IMR-90 (cell line): ENCODE measurements around the gene NCKAP5. TPM values are rescaled to one million over a fixed set of nuclear protein-coding genes. Genes with fewer than 3 reads are reported as not detected.

Source experiments
- ATAC-seq: fragments of 200-7000 bp; cut with Tn5 transposase; 2 replicates; pipeline ENCODE4 v1.9.1; 2020; ENCODE audit warnings: low read depth, mild to moderate bottlenecking, moderate library complexity
- BruUV-seq: library from RNA; stranded (reverse); fragments of 400-500 nt; replicated peaks from 2 replicates; lab custom pipeline; 2021; lab: Mats Ljungman, UMichigan
- CTCF ChIA-PET: fragments of 300-600 bp; formaldehyde crosslinking; extraction: SDS; loops from one replicate; lab custom pipeline; 2021; ENCODE audit warnings: antibody characterized with exemption; lab: Yijun Ruan, JAX
- POLR2A ChIA-PET: fragments of 300-600 bp; sonication (Branson Sonifier 250); formaldehyde crosslinking; loops from one replicate; lab custom pipeline; 2022; ENCODE audit warnings: antibody characterized with exemption; ENCODE audit not compliant: unreplicated experiment; lab: Charles Lee
- DNase-seq: peaks from one replicate; pipeline ENCODE4 v3.0.0; 2013
- H2AFZ ChIP-seq: replicated peaks from 2 replicates; pipeline ENCODE3; 2013; ENCODE audit warnings: low read length, mild to moderate bottlenecking; ENCODE audit not compliant: poor library complexity
- H2AK5ac ChIP-seq: 2 replicates; pipeline ENCODE4 v1.6.1; 2013; ENCODE audit warnings: low read depth, low read length, inconsistent platforms
- H2AK9ac ChIP-seq: replicated peaks from 2 replicates; pipeline ENCODE3; 2013; ENCODE audit warnings: mild to moderate bottlenecking, low read depth, low read length, moderate library complexity; ENCODE audit not compliant: poor library complexity
- H2BK120ac ChIP-seq: 2 replicates; pipeline ENCODE4 v1.6.1; 2013; ENCODE audit warnings: low read depth, low read length, inconsistent platforms
- H2BK15ac ChIP-seq: 3 replicates; pipeline ENCODE4 v1.6.1; 2013; ENCODE audit warnings: low read depth, low read length, inconsistent platforms
- H2BK20ac ChIP-seq: 2 replicates; pipeline ENCODE4 v1.6.1; 2013; ENCODE audit warnings: low read depth, mild to moderate bottlenecking, inconsistent platforms, low read length, moderate library complexity
- H2BK5ac ChIP-seq: 2 replicates; pipeline ENCODE4 v1.6.1; 2013; ENCODE audit warnings: mild to moderate bottlenecking, low read depth, low read length, inconsistent platforms; ENCODE audit not compliant: poor library complexity, severe bottlenecking
- H3K14ac ChIP-seq: replicated peaks from 2 replicates; pipeline ENCODE4 v1.6.1; 2013; ENCODE audit warnings: low read depth, low read length, inconsistent platforms
- H3K18ac ChIP-seq: 2 replicates; pipeline ENCODE4 v1.6.1; 2013; ENCODE audit warnings: low read depth, low read length, control low read depth
- H3K23ac ChIP-seq: 2 replicates; pipeline ENCODE4 v1.6.1; 2013; ENCODE audit warnings: low read depth, low read length, inconsistent platforms
- H3K27ac ChIP-seq: 2 replicates; pipeline ENCODE4 v1.5.1; 2013; ENCODE audit warnings: mild to moderate bottlenecking, control low read depth, low read length; ENCODE audit not compliant: insufficient read depth
- H3K27me3 ChIP-seq: 2 replicates; pipeline ENCODE4 v1.6.1; 2013; ENCODE audit warnings: low read length; ENCODE audit not compliant: control insufficient read depth, insufficient read depth
- H3K36me3 ChIP-seq: 2 replicates; pipeline ENCODE4 v1.6.1; 2013; ENCODE audit warnings: low read length, mixed read lengths; ENCODE audit not compliant: control insufficient read depth, insufficient read depth
- H3K4ac ChIP-seq: 2 replicates; pipeline ENCODE4 v1.6.1; 2013; ENCODE audit warnings: low read depth, low read length, inconsistent platforms
- H3K4me1 ChIP-seq: 2 replicates; pipeline ENCODE4 v1.6.1; 2013; ENCODE audit warnings: low read length, mixed read lengths; ENCODE audit not compliant: control insufficient read depth, insufficient read depth
- H3K4me2 ChIP-seq: 2 replicates; pipeline ENCODE4 v1.6.1; 2013; ENCODE audit warnings: low read depth, mild to moderate bottlenecking, control low read depth, low read length, moderate library complexity
- H3K4me3 ChIP-seq: 2 replicates; pipeline ENCODE4 v1.5.1; 2013; ENCODE audit warnings: low read depth, mild to moderate bottlenecking, control low read depth, low read length, moderate library complexity; ENCODE audit not compliant: insufficient read depth
- H3K56ac ChIP-seq: 2 replicates; pipeline ENCODE4 v1.6.1; 2013; ENCODE audit warnings: low read length, inconsistent platforms; ENCODE audit not compliant: insufficient read depth; ENCODE audit errors: extremely low read depth
- H3K79me1 ChIP-seq, 2 experiments: 2 replicates each; pipeline ENCODE4 v1.6.1; 2013; ENCODE audit warnings: low read length in 2 of 2, inconsistent platforms in 1 of 2, low read depth in 1 of 2
- H3K9ac ChIP-seq: 2 replicates; pipeline ENCODE4 v1.6.1; 2013; ENCODE audit warnings: low read depth, low read length, control low read depth
- H3K9me1 ChIP-seq: 2 replicates; pipeline ENCODE4 v1.6.1; 2013; ENCODE audit warnings: low read length, inconsistent platforms; ENCODE audit not compliant: insufficient read depth
- H3K9me3 ChIP-seq: 2 replicates; pipeline ENCODE4 v1.6.1; 2013; ENCODE audit warnings: low read length; ENCODE audit not compliant: control insufficient read depth, insufficient read depth
- H4K20me1 ChIP-seq: 2 replicates; pipeline ENCODE4 v1.6.1; 2013; ENCODE audit warnings: low read length, inconsistent platforms; ENCODE audit not compliant: insufficient read depth
- H4K5ac ChIP-seq: 2 replicates; pipeline ENCODE4 v1.6.1; 2013; ENCODE audit warnings: mild to moderate bottlenecking, low read depth, low read length, control low read depth
- H4K8ac ChIP-seq, 2 experiments: 2 replicates each; pipeline ENCODE4 v1.6.1; 2013; ENCODE audit warnings: low read depth in 2 of 2, low read length in 2 of 2, control low read depth in 1 of 2, inconsistent platforms in 1 of 2
- H4K91ac ChIP-seq: 2 replicates; pipeline ENCODE4 v1.6.1; 2013; ENCODE audit warnings: low read depth, low read length, inconsistent platforms; ENCODE audit not compliant: insufficient read depth
- CEBPB ChIP-seq: IDR thresholded peaks from 2 replicates; pipeline ENCODE4 v1.6.1; 2012; ENCODE audit warnings: low read depth, low read length, improper control_type of control experiment
- CHD1 ChIP-seq: IDR thresholded peaks from 2 replicates; pipeline ENCODE4 v1.6.1; 2012; ENCODE audit warnings: low read depth, low read length, improper control_type of control experiment
- MAFK ChIP-seq: IDR thresholded peaks from 2 replicates; pipeline ENCODE4 v1.6.1; 2012; ENCODE audit warnings: low read depth, low read length, improper control_type of control experiment
- MAZ ChIP-seq: IDR thresholded peaks from 2 replicates; pipeline ENCODE4 v1.6.1; 2012; ENCODE audit warnings: low read depth, mild to moderate bottlenecking, low read length, improper control_type of control experiment, moderate library complexity, borderline replicate concordance
- RCOR1 ChIP-seq: IDR thresholded peaks from 2 replicates; pipeline ENCODE4 v1.6.1; 2012; ENCODE audit warnings: mild to moderate bottlenecking, low read length, improper control_type of control experiment; ENCODE audit not compliant: insufficient replicate concordance
- SMC3 ChIP-seq: fragments of 150-350 bp; IDR thresholded peaks from 2 replicates; pipeline ENCODE4 v1.6.1; 2016; ENCODE audit warnings: low read depth, mild to moderate bottlenecking, antibody characterized with exemption, low read length, moderate library complexity
- WGBS, 2 experiments: methylation state at CpG; one replicate each; pipeline versions ENCODE4 v1.1.5 to v1.1.7; 2013; ENCODE audit warnings: missing lambda C conversion rate in 2 of 2; ENCODE audit not compliant: insufficient read length in 1 of 2; ENCODE audit errors: extremely low coverage in 2 of 2; 5-methylcytosine and 5-hydroxymethylcytosine counted together
- dilution Hi-C: fragments of 300-500 bp; cut with HindIII; formaldehyde crosslinking; loops from one replicate; pipeline ENCODE4 v1.14.3; 2018; ENCODE audit warnings: low sequenced_read_pairs; ENCODE audit not compliant: unreplicated experiment
- in situ Hi-C: fragments of 300-500 bp; cut with MboI; formaldehyde crosslinking; loops from 3 replicates; pipeline ENCODE4 v1.14.3; 2019; ENCODE audit warnings: low sequenced_read_pairs, inconsistent platforms, mixed read lengths
- intact Hi-C: fragments of 100-400 bp; cut with micrococcal nuclease; formaldehyde crosslinking; loops from 2 replicates; pipeline ENCODE4 v1.10.0; 2022
- polyA plus RNA-seq, 3 experiments: library from polyadenylated mRNA; depleted of rRNA; stranded (reverse); fragments of >200 nt; gene quantifications; 2 replicates each; pipeline ENCODE4 v1.2.3, GENCODE V29; 2012; ENCODE audit warnings: low replicate concordance in 1 of 3
- total RNA-seq: library from RNA; depleted of rRNA; stranded (reverse); fragments of >200 nt; gene quantifications from 2 replicates; pipeline ENCODE4 v1.2.3, GENCODE V29; 2012
- TF ChIP-seq, protein P1 (sequence below): fragments of 150-350 bp; IDR thresholded peaks from 2 replicates; pipeline ENCODE4 v1.6.1; 2016; ENCODE audit warnings: low read depth, mild to moderate bottlenecking, low read length, moderate library complexity, borderline replicate concordance
- TF ChIP-seq, protein P2 (sequence below): conservative IDR thresholded peaks from 2 replicates; pipeline ENCODE4 v1.5.1; 2012; ENCODE audit warnings: mild to moderate bottlenecking, low read depth, low read length, improper control_type of control experiment

NCKAP5 gene
- total and polyA plus RNA-seq, 2 of the 4 experiments (the other 2 are of a cell fraction) = 2.7 to 3.9 TPM

DNA sequence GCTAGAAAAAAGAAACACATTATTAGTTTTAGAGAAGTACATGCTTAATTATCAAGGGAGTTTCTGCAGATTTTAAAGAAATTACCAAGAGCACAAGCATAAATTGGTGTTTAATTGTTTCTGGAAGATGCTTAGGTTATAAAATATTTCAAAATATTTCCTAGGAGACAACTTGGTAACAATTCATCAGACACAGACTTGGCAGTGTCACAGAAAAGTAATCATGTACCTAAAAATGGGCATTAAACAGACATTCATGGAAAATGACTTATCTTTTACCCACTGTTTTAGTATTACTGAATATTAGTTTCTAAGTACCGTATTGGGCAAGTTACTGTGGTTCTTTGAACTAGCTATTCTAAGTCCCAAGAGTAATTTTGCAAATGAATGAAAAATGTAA, 469.5 kb downstream of the NCKAP5 start:
- WGBS, 2 experiments = no CpG with 5 or more reads among the region's 1 CpG
- dilution Hi-C loops = no loop called here

More for the DNA sequence above, 469.5 kb downstream of the NCKAP5 start:
- H3K9me3 ChIP-seq = no peaks in the 10 kb centered on the region
- H3K4ac ChIP-seq = no peak overlapping the region
- H3K18ac ChIP-seq = no peak overlapping the region
- no peak overlapping the region for H2AK5ac ChIP-seq
- in situ Hi-C loops = no loop called here
- H2BK20ac ChIP-seq = no peak overlapping the region
- no peak overlapping the region for H3K14ac ChIP-seq
- no peak overlapping the region for H3K4me3 ChIP-seq
- BruUV-seq = no TSS peak
- no peak overlapping the region for H3K27ac ChIP-seq
- H3K36me3 ChIP-seq = peaks cover 8% of the 10 kb centered on the region; the same call in 1 of the 2 replicates
- no peak overlapping the region for H2BK5ac ChIP-seq
- peaks cover 8% of the 10 kb centered on the region; the same call in 1 of the 2 replicates for H3K9me1 ChIP-seq
- no peak overlapping the region for H4K5ac ChIP-seq
- DNase-seq (no peak), ATAC-seq (no peak)
- intact Hi-C loops = no loop called here
- H3K27me3 ChIP-seq = no peaks in the 10 kb centered on the region
- H2AFZ ChIP-seq = no peak overlapping the region
- H3K4me1 ChIP-seq = peaks cover 5% of the 10 kb centered on the region
- H2AK9ac ChIP-seq = no peak overlapping the region
- CTCF ChIA-PET = no interaction called here
- no peak overlapping the region for H2BK120ac ChIP-seq
- H4K8ac ChIP-seq = no peak overlapping the region
- no peak overlapping the region for H3K23ac ChIP-seq
- POLR2A ChIA-PET = no interaction called here
- no peak overlapping the region for H3K9ac ChIP-seq
- no peak overlapping the region for H3K56ac ChIP-seq
- no peak overlapping the region for H3K4me2 ChIP-seq
- peaks cover 7% of the 10 kb centered on the region; the same call in 1 of the 2 replicates for H4K20me1 ChIP-seq
- TF ChIP-seq RCOR1 (no peak), CHD1 (no peak), SMC3 (no peak), MAFK (no peak), MAZ (no peak), CEBPB (no peak)
- TF ChIP-seq, protein P1, sequence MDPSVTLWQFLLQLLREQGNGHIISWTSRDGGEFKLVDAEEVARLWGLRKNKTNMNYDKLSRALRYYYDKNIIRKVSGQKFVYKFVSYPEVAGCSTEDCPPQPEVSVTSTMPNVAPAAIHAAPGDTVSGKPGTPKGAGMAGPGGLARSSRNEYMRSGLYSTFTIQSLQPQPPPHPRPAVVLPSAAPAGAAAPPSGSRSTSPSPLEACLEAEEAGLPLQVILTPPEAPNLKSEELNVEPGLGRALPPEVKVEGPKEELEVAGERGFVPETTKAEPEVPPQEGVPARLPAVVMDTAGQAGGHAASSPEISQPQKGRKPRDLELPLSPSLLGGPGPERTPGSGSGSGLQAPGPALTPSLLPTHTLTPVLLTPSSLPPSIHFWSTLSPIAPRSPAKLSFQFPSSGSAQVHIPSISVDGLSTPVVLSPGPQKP = no peak
- TF ChIP-seq, protein P2, sequence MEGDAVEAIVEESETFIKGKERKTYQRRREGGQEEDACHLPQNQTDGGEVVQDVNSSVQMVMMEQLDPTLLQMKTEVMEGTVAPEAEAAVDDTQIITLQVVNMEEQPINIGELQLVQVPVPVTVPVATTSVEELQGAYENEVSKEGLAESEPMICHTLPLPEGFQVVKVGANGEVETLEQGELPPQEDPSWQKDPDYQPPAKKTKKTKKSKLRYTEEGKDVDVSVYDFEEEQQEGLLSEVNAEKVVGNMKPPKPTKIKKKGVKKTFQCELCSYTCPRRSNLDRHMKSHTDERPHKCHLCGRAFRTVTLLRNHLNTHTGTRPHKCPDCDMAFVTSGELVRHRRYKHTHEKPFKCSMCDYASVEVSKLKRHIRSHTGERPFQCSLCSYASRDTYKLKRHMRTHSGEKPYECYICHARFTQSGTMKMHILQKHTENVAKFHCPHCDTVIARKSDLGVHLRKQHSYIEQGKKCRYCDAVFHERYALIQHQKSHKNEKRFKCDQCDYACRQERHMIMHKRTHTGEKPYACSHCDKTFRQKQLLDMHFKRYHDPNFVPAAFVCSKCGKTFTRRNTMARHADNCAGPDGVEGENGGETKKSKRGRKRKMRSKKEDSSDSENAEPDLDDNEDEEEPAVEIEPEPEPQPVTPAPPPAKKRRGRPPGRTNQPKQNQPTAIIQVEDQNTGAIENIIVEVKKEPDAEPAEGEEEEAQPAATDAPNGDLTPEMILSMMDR = no peak
- H3K79me1 ChIP-seq = peaks cover 0 to 39% of the 10 kb centered on the region in 2 experiments; a peak in 2 of 4 replicates
- no peak overlapping the region for H4K91ac ChIP-seq
- H2BK15ac ChIP-seq = no peak overlapping the region
